ENCODE measurements around the gene DRAP1. TPM values are rescaled to one million over a fixed set of nuclear protein-coding genes. Genes with fewer than 3 reads are reported as not detected.

Gene DRAP1
- total RNA-seq, 2 donors from 2014 or later, result 53.4 to 91.5 TPM

- Histone ChIP-seq H3K27ac (no peak overlapping the region), H3K9me3 (no peaks in the 10 kb centered on the region), H3K9ac (ENCODE audit: low read depth in 2 of 2, low read length in 2 of 2) (no peak overlapping the region), H3K27me3 (no peaks in the 10 kb centered on the region), H3K36me3 (peaks cover 7% of the 10 kb centered on the region), H3K4me1 (no peaks in the 10 kb centered on the region), H3K4me3 (no peak overlapping the region)
- TF ChIP-seq CTCF (IDR thresholded peaks at IDR 0.05), result no peak
- DNase-seq, result no peak
- intact Hi-C loops (cut with DNase I), result no loop called here
Measured at GRCh38 chr11:65882120-65883057, 36.8 kb upstream of the DRAP1 start.

GRCh38 chr11:65883058-65883761 is 36.0 kb upstream of the DRAP1 start:
- Histone ChIP-seq H3K9ac (ENCODE audit: low read depth in 2 of 2, low read length in 2 of 2) (no peak overlapping the region), H3K36me3 (peaks cover 7% of the 10 kb centered on the region), H3K9me3 (no peaks in the 10 kb centered on the region), H3K4me3 (no peak overlapping the region), H3K27me3 (no peaks in the 10 kb centered on the region), H3K27ac (no peak overlapping the region), H3K4me1 (peaks cover 5% of the 10 kb centered on the region)
- intact Hi-C loops (cut with DNase I), result no loop called here
- TF ChIP-seq CTCF (IDR thresholded peaks at IDR 0.05), result no peak
- DNase-seq, result no peak

- DNase-seq, result no peak
- H3K4me1 ChIP-seq, result peaks cover 5% of the 10 kb centered on the region
- TF ChIP-seq CTCF (IDR thresholded peaks at IDR 0.05), result no peak
- intact Hi-C loops (cut with DNase I), result no loop called here
- no peak overlapping the region for H3K9ac ChIP-seq (ENCODE audit: low read depth in 2 of 2, low read length in 2 of 2)
- H3K27ac ChIP-seq, result no peak overlapping the region
- no peaks in the 10 kb centered on the region for H3K27me3 ChIP-seq
- H3K9me3 ChIP-seq, result no peaks in the 10 kb centered on the region
- H3K4me3 ChIP-seq, result no peak overlapping the region
- peaks cover 7% of the 10 kb centered on the region for H3K36me3 ChIP-seq
Measured at GRCh38 chr11:65883786-65884715, 35.2 kb upstream of the DRAP1 start.

GRCh38 chr11:65884716-65885092 is 34.5 kb upstream of the DRAP1 start:
- peak; percentile 98 for TF ChIP-seq CTCF (IDR thresholded peaks at IDR 0.05)
- Histone ChIP-seq H3K9me3 (no peaks in the 10 kb centered on the region), H3K27ac (no peak overlapping the region), H3K36me3 (peaks cover 7% of the 10 kb centered on the region), H3K4me1 (peaks cover 5% of the 10 kb centered on the region), H3K4me3 (no peak overlapping the region), H3K9ac (ENCODE audit: low read depth in 2 of 2, low read length in 2 of 2) (no peak overlapping the region), H3K27me3 (no peaks in the 10 kb centered on the region)
- intact Hi-C loops (cut with DNase I), result loop anchor here (5.0 kb wide), 1 partner anchor 103 kb away; no protein-coding TSS in a partner anchor
- DNase-seq, result peak; percentile 76

GRCh38 chr11:65885231-65885630 is 34.0 kb upstream of the DRAP1 start:
- Histone ChIP-seq H3K9ac (ENCODE audit: low read depth in 2 of 2, low read length in 2 of 2) (no peak overlapping the region), H3K27me3 (no peaks in the 10 kb centered on the region), H3K36me3 (peaks cover 7% of the 10 kb centered on the region), H3K9me3 (no peaks in the 10 kb centered on the region), H3K27ac (no peak overlapping the region), H3K4me3 (no peak overlapping the region), H3K4me1 (peaks cover 5% of the 10 kb centered on the region)
- intact Hi-C loops (cut with DNase I), result loop anchor here (5.0 kb wide), 1 partner anchor 102 kb away; no protein-coding TSS in a partner anchor
- no peak for TF ChIP-seq CTCF (IDR thresholded peaks at IDR 0.05)
- DNase-seq, result no peak

Measured in colonic mucosa (tissue), 4 donors.